Stimulated activated CD8-positive, alpha-beta memory T cell treated with anti-CD3 and anti-CD28 coated beads, Interleukin-7, amount 100 ng/mL, for 24 hours (primary cell): ENCODE measurements around the gene RELL2.
A peak's percentile ranks its signal among the peaks of the same experiment; 100 is the strongest.
"Not testable (repeated sequence)": the region's sequence is repeated elsewhere in the genome, so short reads cannot be mapped to it uniquely, and the experiment has no call there.

Source experiments
- DNase-seq: peaks from one replicate; pipeline ENCODE4 v3.0.0-alpha.2; 2020; ENCODE audit warnings: low read depth

Gene RELL2

GRCh38 chr5:141636413-141637122 lies at the start of gene RELL2, which contains the start of gene HDAC3:
RELL2 (plus strand) TSS chr5:141636997; CDS start chr5:141638226, 1,229 bp downstream.
HDAC3 (minus strand) TSS chr5:141636849; CDS start chr5:141636790, 59 bp downstream.
- peak; percentile 91 for DNase-seq

DNA sequence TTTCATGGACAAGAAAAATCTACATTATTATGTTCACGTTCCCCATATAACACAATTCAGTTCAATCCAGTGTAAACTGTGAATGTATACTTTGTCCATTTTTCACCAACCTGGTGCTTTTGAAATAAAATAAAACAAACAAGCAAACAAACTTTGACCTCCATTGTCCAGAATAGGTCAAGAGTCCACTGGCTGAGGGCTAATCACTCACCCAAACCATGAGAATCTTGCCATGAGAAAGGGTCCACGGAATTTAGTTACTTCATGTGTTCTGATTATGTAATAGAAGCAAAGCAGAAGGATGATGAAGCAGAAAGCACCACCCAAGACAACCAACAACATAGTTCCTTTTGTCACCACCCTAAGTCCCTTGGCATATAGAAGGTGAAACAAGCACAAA lies 46.7 kb upstream of the RELL2 start:
- no peak for DNase-seq

DNA sequence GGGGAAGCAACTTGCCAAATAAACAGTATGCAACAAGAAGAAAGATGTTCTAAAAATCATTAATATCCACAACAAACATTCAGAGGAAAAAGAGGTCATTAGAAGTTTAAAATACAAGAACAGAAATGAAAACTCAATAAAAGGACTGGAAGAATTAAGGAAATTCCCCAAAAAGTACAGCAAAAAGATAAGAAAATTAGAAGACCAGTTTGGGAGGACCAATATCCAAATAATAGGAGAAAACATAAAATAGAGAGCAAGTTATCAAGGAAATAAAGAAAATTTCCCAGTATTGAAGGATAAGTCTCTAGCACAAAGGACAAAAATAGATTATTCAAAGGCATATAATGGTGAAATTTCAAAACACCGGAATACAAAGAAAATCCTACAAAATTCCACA lies 39.9 kb upstream of the RELL2 start:
- no peak for DNase-seq

DNA sequence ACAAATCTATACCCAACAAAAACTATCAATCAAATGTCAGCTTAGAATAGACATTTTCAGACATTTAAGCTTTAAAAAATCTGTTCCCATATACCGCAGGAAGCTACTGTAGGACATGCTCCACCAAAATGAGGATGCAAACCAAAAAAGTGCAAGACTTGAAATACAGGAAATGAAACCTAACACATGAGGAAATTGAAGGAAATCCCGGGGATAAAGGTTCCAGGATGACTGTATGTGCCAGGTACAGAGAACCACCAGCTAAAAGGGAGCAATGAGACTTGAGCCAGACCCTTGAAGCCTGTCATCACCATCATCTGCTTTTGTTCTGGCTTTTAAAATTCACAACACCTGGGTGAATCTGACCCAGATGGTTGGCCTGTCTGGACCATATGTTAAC lies 39.4 kb upstream of the RELL2 start:
- no peak for DNase-seq

- DNase-seq: no peak
Observed at GRCh38 chr5:141597814-141598213, 39.0 kb upstream of the RELL2 start.

- no peak for DNase-seq
Observed at GRCh38 chr5:141598391-141599345, 38.1 kb upstream of the RELL2 start.

GRCh38 chr5:141602606-141603005 lies 34.2 kb upstream of the RELL2 start:
- no peak for DNase-seq

- DNase-seq: no peak
Observed at GRCh38 chr5:141603923-141604717, 32.7 kb upstream of the RELL2 start.

DNA sequence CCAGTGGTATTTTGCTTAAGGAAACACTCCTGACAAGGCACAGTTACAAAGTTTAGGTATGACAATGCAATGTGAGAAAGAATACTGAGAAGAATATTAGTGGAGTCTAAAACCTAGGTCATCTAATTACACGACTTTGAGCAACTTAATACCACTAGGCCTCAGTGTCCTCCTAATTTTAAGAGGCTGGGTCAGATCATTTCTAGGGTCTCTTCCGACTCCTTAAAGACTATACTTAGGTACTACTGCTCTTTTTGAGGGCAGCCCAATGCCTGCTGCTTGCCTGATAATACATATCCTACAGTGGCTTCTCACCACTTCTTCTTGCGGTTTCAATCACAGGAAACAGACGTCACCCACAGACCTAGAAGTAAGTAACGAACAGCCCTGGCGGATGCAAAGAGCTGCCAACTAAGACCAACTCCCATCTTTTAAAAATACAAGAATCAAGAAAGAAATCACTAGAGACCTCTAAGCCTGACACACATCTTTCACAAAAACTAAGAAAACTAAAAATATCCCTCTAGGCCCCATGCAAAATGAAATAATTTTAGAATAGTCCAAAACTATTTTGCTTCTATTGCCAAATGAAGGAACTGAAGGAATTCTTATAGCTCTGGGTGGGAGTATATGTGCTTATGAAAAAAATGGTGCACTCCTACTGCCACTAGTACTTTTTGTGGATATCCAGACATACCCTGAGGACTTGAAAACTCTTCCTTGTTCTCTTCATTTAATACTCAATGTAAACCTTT lies 31.1 kb upstream of the RELL2 start:
- peak; percentile 30 for DNase-seq

DNA sequence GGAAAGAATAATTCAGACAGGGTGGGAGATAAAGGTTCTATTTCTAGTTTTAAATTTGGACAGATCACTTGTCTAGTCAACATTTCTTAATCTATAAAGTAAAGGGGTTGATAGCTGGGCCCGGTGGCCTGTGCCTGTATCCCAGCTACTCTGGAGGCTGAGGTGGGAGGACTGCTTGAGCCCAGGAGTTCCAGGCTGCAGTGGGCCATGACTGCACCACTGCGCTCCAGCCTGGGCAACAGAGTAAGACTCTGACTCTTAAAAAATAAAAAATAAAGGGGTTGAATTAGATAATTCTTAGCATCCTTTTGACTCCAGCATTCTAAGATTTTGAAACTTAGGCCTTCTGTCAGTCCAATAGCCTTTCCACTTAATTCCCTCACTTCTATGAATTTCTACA lies 28.8 kb upstream of the RELL2 start:
- DNase-seq: no peak

DNA sequence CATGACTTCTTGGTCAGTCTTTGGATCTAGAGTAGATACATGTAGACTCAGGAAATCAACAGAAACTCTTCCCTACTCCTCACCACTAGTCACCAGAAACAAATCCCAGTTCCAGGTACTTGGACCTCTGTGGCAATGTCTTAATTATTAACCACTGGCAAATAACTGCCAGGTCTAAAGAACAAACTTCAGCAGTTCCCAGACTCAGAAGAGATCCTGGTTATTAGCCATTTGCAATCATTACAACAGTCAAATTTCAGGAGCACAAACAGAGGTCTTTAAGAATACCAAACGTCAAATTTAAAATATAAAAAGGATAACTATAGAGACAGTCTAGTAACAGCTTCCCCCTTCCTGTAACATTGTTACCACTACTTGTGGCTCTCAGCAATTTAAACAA lies 28.2 kb upstream of the RELL2 start:
- DNase-seq: no peak

DNA sequence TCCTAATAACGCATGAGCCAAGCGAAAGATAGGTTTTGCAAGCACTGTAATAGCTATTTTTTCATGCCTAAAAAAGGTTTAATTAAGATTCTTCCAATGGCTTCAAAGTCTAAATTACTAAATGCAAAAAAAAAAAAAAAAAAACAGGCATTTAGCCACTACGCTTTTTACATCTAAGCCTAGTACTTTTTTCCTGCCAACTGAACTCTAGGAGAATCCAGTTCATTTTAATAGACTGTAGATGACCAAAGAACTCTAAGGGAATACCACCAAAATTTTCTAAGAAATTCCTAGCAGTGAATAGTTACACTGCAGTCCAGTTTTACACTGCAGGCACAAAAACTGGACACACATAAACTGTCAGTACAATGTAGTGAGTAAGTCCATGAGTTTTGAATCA lies 27.8 kb upstream of the RELL2 start:
- no peak for DNase-seq

GRCh38 chr5:141609921-141610320 lies 26.9 kb upstream of the RELL2 start:
- DNase-seq: not testable (repeated sequence)

DNA sequence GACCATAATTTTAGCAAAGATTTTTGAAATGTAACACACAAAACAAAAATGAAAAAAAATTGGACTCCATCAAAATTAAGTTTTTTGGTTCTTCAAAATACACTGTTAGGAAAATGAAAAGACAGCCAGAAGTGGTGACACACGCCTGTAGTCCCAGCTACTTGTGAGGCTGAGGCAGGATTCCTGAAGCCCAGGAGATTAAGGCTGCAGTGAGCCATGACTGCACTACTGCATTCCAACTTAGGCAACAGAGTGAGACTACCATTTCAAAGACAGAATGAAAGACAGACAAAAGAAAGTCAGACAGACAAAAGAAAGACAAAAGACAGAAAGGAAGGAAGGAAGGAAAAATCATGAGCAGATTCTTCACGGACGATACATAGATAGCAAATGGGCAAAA lies 25.5 kb upstream of the RELL2 start:
- DNase-seq: no peak

DNA sequence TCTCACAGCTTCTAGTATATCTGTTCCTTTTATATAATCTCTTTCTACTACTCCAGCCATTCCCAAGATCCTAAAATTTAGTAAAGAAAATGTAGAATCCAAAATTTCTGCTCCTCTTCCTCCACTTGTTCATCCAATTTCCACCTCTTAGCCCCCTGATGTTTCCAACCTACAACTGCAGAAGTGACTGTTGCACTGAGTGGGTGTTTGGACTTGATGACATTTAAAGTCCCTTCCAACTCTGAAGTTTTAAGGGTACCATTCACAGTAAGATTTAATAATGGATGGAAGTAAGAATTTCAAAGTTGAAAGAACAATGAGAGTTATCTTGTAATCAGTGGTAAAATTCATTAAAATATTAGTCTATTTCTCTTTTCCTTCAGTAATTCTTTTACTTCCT lies 23.5 kb upstream of the RELL2 start:
- no peak for DNase-seq

- no peak for DNase-seq
Observed at GRCh38 chr5:141615991-141616720, 20.6 kb upstream of the RELL2 start.

DNA sequence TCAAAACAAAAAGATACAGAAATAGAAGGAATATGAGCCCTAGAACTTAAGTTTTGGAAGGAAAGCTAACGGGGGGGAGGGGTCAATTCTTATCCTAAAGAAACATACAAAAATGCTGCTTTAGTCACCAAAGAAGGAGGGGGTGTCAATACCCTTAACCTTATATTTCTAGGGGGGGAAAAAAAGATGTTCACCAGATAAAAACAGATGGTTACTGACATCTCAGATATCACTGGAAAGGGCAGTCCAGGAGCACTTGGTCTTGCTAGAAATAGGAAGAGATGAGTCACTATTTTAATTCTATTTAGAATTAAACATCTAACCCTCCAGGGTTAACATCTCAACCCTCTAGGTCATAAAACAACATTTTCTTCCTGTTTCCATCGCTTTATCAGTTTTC lies 19.7 kb upstream of the RELL2 start:
- DNase-seq: no peak

DNA sequence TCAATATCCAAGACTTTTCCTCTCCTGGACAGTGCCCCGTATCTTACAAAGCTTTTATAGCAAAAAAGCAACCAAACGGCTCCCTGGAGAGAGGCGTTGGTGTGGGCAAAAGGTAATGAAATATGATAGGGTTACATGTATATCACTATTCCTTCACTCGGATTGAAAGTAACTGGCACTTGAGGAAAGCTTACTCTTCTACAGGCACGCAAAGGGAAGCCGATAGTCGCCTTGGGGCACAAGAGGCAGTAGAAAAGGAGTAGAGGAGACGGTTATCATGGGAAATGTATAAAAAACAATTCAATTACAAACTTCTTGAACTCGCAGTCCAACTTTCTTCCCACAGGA lies 19.1 kb upstream of the RELL2 start:
- no peak for DNase-seq

- DNase-seq: peak; percentile 40
Observed at GRCh38 chr5:141618030-141618803, 18.6 kb upstream of the RELL2 start.
